ENCODE data around the gene SLC9A6.
A peak's percentile ranks its signal among the peaks of the same experiment; 100 is the strongest.
"Not testable (repeated sequence)": the region's sequence is repeated elsewhere in the genome, so short reads cannot be mapped to it uniquely, and the experiment has no call there.

Gene SLC9A6

GRCh38 chrX:136030303-136031191 is 45.3 kb downstream of the SLC9A6 start:
- DNase-seq = no peak

- DNase-seq = no peak
Measured at GRCh38 chrX:136031626-136032025, 46.4 kb downstream of the SLC9A6 start.

- DNase-seq = no peak
Measured at GRCh38 chrX:136032370-136032769, 47.1 kb downstream of the SLC9A6 start.

GRCh38 chrX:136034668-136035067 is 49.4 kb downstream of the SLC9A6 start:
- no peak for DNase-seq

GRCh38 chrX:136035663-136036062 is 50.4 kb downstream of the SLC9A6 start:
- no peak for DNase-seq

- no peak for DNase-seq
Measured at GRCh38 chrX:136039485-136039884, 54.2 kb downstream of the SLC9A6 start.

GRCh38 chrX:136039968-136040367 is 54.7 kb downstream of the SLC9A6 start:
- no peak for DNase-seq

- DNase-seq = no peak
Measured at GRCh38 chrX:136041254-136041812, 56.1 kb downstream of the SLC9A6 start.

GRCh38 chrX:136045008-136045407 is 59.8 kb downstream of the SLC9A6 start:
- DNase-seq = no peak

GRCh38 chrX:136046295-136047015 is 61.2 kb downstream of the SLC9A6 start:
- no peak for DNase-seq

- no peak for DNase-seq
Measured at GRCh38 chrX:136047016-136047642, 61.9 kb downstream of the SLC9A6 start.

- DNase-seq = no peak
Measured at GRCh38 chrX:136047969-136048368, 62.7 kb downstream of the SLC9A6 start.

- DNase-seq = no peak
Measured at GRCh38 chrX:136048446-136048845, 63.2 kb downstream of the SLC9A6 start.

GRCh38 chrX:136049608-136050007 is 64.4 kb downstream of the SLC9A6 start:
- DNase-seq = no peak

GRCh38 chrX:136050875-136051274 is 65.6 kb downstream of the SLC9A6 start:
- not testable (repeated sequence) for DNase-seq

- DNase-seq = no peak
Measured at GRCh38 chrX:136051611-136052010, 66.4 kb downstream of the SLC9A6 start.

- no peak for DNase-seq
Measured at GRCh38 chrX:136055651-136056221, 70.5 kb downstream of the SLC9A6 start.

- no peak for DNase-seq
Measured at GRCh38 chrX:136057567-136057966, 72.3 kb downstream of the SLC9A6 start.

GRCh38 chrX:136059350-136059749 is 74.1 kb downstream of the SLC9A6 start:
- DNase-seq = no peak

- no peak for DNase-seq
Measured at GRCh38 chrX:136061286-136061685, 76.1 kb downstream of the SLC9A6 start.

- peak in 1 of 2 experiments; percentile 10 for DNase-seq
Measured at GRCh38 chrX:136061696-136062095, 76.5 kb downstream of the SLC9A6 start.

- no peak for DNase-seq
Measured at GRCh38 chrX:136063340-136064079, 78.3 kb downstream of the SLC9A6 start.

All from NCI-H524 (cell line).